Measurements from ENCODE around the gene COQ8A. TPM values are rescaled to one million over a fixed set of nuclear protein-coding genes. Genes with fewer than 3 reads are reported as not detected.

The COQ8A gene
- total and polyA plus RNA-seq, 2 experiments from 2014 or later, result 25.2 to 37.4 TPM

- TF ChIP-seq ZNF462 (CRISPR knock-in tag; IDR thresholded peaks at IDR 0.05) (no peak), EZH2phosphoT487 (IDR thresholded peaks at IDR 0.05; ENCODE audit: unreplicated experiment) (no peak), EZH2 (IDR thresholded peaks at IDR 0.05; ENCODE audit: low read depth, unreplicated experiment) (no peak), CREB1 (CRISPR knock-in tag; IDR thresholded peaks at IDR 0.05; ENCODE audit: low read depth) (no peak), NANOG (IDR thresholded peaks at IDR 0.05; ENCODE audit: borderline replicate concordance) (no peak), ETS1 (IDR thresholded peaks at IDR 0.05) (no peak), REST (IDR thresholded peaks at IDR 0.05; ENCODE audit: unreplicated experiment) (no peak)
Measured at GRCh38 chr1:226979115-226979516, 39.0 kb downstream of the COQ8A start (continued).
